ENCODE results near the gene HECW1. TPM values are rescaled to one million over a fixed set of nuclear protein-coding genes. Genes with fewer than 3 reads are reported as not detected.

Gene HECW1
- total and polyA plus RNA-seq, 10 of the 15 experiments (the other 5 are each of a cell fraction or from before 2014, with no cell fraction given) = under 0.01 to 0.31 (median 0.04) TPM; not detected in 3

DNA sequence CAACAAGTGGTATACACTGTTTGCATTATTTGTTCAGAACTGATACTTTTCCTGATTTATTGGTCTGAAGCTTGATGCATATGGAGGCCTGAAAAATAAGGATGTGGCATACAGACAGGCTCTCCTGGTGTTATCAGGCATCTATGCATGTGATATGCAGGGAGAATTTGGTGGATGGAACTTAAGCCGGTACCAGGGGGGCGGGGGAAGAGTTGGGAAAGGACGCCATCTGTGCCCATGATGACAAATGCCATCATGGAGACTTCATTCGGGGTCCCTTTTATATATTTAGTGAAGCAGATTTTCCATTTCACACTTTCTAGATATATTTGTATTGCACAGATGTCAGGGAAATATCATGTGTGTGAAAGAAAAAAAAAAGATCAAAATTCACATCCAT, 5.4 kb downstream of the HECW1 start (continued):
- TF ChIP-seq IKZF1 (conservative IDR thresholded peaks at IDR 0.05) (no peak), NRF1 (conservative IDR thresholded peaks at IDR 0.05; ENCODE audit: low read depth, low read length) (no peak)

DNA sequence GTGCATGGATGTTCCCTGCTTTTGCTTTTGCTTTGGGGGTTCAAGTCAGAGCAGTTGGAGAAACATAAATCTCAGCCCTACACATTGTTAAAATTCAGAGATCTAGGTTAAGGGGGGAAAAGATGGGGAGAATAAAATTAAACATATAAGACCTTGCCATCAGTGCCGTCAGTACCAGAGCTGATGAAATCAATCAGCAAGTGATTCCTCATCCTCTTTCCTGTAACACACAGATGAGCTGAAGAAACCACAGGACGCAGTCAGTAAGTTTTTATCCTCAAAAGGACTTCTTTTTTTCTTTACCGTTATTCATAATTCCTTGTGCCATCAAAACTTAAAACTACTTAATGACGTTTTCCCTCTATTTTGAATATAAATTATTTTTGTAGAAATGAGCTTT, 5.9 kb downstream of the HECW1 start:
- RAD21 ChIA-PET (ENCODE audit: unreplicated experiment) = no interaction called here
- in situ Hi-C loops (cut with MboI) (no loop called here), intact Hi-C loops (cut with micrococcal nuclease; ENCODE audit: unreplicated experiment) (no loop called here)
- FAIRE-seq (no peak), DNase-seq (ENCODE audit: low read depth, low spot score) (no peak), ATAC-seq (no peak)
- H3K27ac ChIP-seq (ENCODE audit: control insufficient read depth, insufficient read depth) = no peak overlapping the region
- no peaks in the 10 kb centered on the region for H3K79me2 ChIP-seq (ENCODE audit: control insufficient read depth, insufficient read depth, low read length)
- H3K36me3 ChIP-seq (ENCODE audit: control insufficient read depth in 2 of 2, insufficient read depth in 2 of 2, low read length in 1 of 2) = no peaks in the 10 kb centered on the region
- no TSS peak for BruUV-seq (replicated peaks)
- WGBS (ENCODE audit: insufficient coverage, insufficient replicate concordance, low lambda C conversion rate, missing lambda C conversion rate) = 38% methylated on average over 4 of the region's 4 CpGs
- no peaks in the 10 kb centered on the region for H3K9me3 ChIP-seq (replicated peaks; ENCODE audit: control insufficient read depth, insufficient read depth, low read length)
- no peaks in the 10 kb centered on the region for H4K20me1 ChIP-seq (ENCODE audit: control insufficient read depth, insufficient read depth)
- H3K9ac ChIP-seq (ENCODE audit: control insufficient read depth, insufficient read depth, low read length) = no peak overlapping the region
- peaks cover 3 to 17% of the 10 kb centered on the region in 2 experiments for H3K27me3 ChIP-seq (replicated peaks in 1 of 2; ENCODE audit: control insufficient read depth in 2 of 2, insufficient read depth in 2 of 2, low read length in 1 of 2)
- H3K4me3 ChIP-seq = no peak overlapping the region
- no peaks in the 10 kb centered on the region; the same call in 1 of the 2 replicates for H3K4me1 ChIP-seq (ENCODE audit: control insufficient read depth, insufficient read depth, low read length)
- CTCF ChIA-PET = interaction anchor here (1.8 kb wide), 1 partner anchor 8 kb away, joined by 3 read pairs; no protein-coding TSS in a partner anchor
- H2AFZ ChIP-seq (ENCODE audit: control insufficient read depth, low read depth, low read length) = no peak overlapping the region
- H3K4me2 ChIP-seq (ENCODE audit: control insufficient read depth, insufficient read depth) = no peak overlapping the region
- SMC1A ChIA-PET (ENCODE audit: uncharacterized antibody, unreplicated experiment) = interaction anchor here (1.2 kb wide), 1 partner anchor 174 kb away, joined by 3 read pairs; no protein-coding TSS in a partner anchor
- POLR2A ChIA-PET = no interaction called here
- TF ChIP-seq, protein P1, sequence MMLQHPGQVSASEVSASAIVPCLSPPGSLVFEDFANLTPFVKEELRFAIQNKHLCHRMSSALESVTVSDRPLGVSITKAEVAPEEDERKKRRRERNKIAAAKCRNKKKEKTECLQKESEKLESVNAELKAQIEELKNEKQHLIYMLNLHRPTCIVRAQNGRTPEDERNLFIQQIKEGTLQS (IDR thresholded peaks at IDR 0.05; ENCODE audit: borderline replicate concordance, extremely low read depth, low read depth, low read length) = no peak
- TF ChIP-seq BACH1 (IDR thresholded peaks at IDR 0.05; ENCODE audit: borderline replicate concordance) = no peak
- no peak for TF ChIP-seq EZH2 (IDR thresholded peaks at IDR 0.05; ENCODE audit: borderline replicate concordance, control insufficient read depth, low read depth, low read length)
- TF ChIP-seq STAT3 (IDR thresholded peaks at IDR 0.05; ENCODE audit: low read depth, low read length) = no peak
- no peak for TF ChIP-seq NRF1 (conservative IDR thresholded peaks at IDR 0.05; ENCODE audit: low read depth, low read length)
- no peak for TF ChIP-seq JUNB (IDR thresholded peaks at IDR 0.05)
- TF ChIP-seq, protein P2, sequence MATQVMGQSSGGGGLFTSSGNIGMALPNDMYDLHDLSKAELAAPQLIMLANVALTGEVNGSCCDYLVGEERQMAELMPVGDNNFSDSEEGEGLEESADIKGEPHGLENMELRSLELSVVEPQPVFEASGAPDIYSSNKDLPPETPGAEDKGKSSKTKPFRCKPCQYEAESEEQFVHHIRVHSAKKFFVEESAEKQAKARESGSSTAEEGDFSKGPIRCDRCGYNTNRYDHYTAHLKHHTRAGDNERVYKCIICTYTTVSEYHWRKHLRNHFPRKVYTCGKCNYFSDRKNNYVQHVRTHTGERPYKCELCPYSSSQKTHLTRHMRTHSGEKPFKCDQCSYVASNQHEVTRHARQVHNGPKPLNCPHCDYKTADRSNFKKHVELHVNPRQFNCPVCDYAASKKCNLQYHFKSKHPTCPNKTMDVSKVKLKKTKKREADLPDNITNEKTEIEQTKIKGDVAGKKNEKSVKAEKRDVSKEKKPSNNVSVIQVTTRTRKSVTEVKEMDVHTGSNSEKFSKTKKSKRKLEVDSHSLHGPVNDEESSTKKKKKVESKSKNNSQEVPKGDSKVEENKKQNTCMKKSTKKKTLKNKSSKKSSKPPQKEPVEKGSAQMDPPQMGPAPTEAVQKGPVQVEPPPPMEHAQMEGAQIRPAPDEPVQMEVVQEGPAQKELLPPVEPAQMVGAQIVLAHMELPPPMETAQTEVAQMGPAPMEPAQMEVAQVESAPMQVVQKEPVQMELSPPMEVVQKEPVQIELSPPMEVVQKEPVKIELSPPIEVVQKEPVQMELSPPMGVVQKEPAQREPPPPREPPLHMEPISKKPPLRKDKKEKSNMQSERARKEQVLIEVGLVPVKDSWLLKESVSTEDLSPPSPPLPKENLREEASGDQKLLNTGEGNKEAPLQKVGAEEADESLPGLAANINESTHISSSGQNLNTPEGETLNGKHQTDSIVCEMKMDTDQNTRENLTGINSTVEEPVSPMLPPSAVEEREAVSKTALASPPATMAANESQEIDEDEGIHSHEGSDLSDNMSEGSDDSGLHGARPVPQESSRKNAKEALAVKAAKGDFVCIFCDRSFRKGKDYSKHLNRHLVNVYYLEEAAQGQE (IDR thresholded peaks at IDR 0.05; ENCODE audit: low read depth, low read length) = no peak
- TF ChIP-seq, protein P3, sequence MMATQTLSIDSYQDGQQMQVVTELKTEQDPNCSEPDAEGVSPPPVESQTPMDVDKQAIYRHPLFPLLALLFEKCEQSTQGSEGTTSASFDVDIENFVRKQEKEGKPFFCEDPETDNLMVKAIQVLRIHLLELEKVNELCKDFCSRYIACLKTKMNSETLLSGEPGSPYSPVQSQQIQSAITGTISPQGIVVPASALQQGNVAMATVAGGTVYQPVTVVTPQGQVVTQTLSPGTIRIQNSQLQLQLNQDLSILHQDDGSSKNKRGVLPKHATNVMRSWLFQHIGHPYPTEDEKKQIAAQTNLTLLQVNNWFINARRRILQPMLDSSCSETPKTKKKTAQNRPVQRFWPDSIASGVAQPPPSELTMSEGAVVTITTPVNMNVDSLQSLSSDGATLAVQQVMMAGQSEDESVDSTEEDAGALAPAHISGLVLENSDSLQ (IDR thresholded peaks at IDR 0.05) = no peak
- TF ChIP-seq ZZZ3 (IDR thresholded peaks at IDR 0.05; ENCODE audit: control insufficient read depth, insufficient read length, low read depth) = no peak
- TF ChIP-seq, protein P4, sequence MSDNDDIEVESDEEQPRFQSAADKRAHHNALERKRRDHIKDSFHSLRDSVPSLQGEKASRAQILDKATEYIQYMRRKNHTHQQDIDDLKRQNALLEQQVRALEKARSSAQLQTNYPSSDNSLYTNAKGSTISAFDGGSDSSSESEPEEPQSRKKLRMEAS (IDR thresholded peaks at IDR 0.05; ENCODE audit: low read depth, low read length) = no peak
- no peak for TF ChIP-seq FOXM1 (IDR thresholded peaks at IDR 0.05; ENCODE audit: low read depth, low read length)
- TF ChIP-seq, protein P5, sequence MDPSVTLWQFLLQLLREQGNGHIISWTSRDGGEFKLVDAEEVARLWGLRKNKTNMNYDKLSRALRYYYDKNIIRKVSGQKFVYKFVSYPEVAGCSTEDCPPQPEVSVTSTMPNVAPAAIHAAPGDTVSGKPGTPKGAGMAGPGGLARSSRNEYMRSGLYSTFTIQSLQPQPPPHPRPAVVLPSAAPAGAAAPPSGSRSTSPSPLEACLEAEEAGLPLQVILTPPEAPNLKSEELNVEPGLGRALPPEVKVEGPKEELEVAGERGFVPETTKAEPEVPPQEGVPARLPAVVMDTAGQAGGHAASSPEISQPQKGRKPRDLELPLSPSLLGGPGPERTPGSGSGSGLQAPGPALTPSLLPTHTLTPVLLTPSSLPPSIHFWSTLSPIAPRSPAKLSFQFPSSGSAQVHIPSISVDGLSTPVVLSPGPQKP (IDR thresholded peaks at IDR 0.05; ENCODE audit: low read depth, low read length) = no peak
- no peak for TF ChIP-seq GABPA (IDR thresholded peaks at IDR 0.05; ENCODE audit: low read depth)
- no peak for TF ChIP-seq TARDBP (IDR thresholded peaks at IDR 0.05; ENCODE audit: borderline replicate concordance)
- TF ChIP-seq PAX8 (IDR thresholded peaks at IDR 0.05) = no peak
- no peak for TF ChIP-seq RCOR1 (conservative IDR thresholded peaks at IDR 0.05; ENCODE audit: low read depth, low read length)

Measured in GM12878 (cell line).